Glomerular endothelial cell (primary cell): Measurements from ENCODE around the gene ARFIP1. TPM values are rescaled to one million over a fixed set of nuclear protein-coding genes. Genes with fewer than 3 reads are reported as not detected.

ENCODE experiments used
- DNase-seq: peaks from one replicate; pipeline ENCODE4 v3.0.0-alpha.2; 2011; ENCODE audit warnings: low read depth, low spot score; ENCODE audit errors: extremely low read depth
- total RNA-seq: library from RNA; depleted of rRNA; stranded (reverse); fragments of >200 nt; gene quantifications from 2 replicates; pipeline ENCODE4 v1.2.3, GENCODE V29; 2015

Gene ARFIP1
- total RNA-seq, 1 donor from 2014 or later: 24.4 TPM

DNA sequence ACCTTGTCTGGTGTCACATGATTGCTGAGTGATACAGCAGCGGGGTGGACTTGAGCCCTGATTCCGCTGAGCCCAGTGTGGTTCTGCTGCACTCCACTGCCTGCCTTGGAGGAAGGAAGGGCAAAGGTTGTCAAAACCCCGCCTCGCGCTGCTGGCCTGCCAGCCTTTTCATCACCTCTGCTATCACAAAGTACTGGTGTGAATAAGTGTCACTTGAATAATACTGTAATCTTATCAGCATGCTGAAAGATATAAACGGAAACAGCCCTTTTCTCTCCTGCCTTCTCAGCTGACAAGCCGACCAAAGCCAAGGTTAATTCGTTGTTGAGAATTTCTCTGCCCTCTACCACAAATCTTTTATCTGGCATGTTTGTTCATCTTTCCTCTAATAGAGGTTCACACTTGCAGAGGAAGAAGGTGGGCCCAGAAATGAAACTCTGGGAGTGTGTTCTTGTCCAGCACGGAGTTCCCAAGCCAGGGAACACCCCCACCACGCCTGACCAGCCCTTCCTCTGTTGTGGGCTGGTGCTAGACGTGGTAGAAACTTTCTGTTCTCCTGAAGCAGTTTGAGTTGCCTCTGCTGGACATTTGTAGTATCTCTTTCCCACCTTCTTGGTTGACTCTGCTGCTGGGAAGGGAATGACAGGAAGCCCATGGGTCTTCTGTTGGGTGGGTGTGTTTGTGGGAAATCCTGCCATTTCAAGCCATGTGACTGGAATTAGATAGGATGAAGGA lies 177.8 kb downstream of the ARFIP1 start:
- no peak for DNase-seq

DNA sequence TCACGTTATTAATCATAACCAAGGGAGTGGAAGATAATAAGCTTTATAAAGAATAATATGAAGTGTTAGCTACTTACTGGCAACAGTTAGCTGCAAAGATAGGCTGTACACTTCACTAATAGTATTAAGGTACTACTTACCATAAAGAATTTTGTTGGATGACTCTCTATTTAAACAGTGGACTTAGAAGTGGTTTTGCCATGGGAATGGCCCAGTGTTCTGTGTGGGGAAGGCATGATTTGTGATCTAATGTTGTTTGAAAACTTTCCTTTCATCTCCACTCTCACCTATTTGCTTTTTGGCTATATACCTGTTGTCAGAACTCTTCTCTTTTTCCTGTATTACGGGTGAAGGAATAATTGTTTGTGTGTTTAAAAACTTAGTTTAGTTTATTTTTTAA lies 179.3 kb downstream of the ARFIP1 start:
- no peak for DNase-seq

DNA sequence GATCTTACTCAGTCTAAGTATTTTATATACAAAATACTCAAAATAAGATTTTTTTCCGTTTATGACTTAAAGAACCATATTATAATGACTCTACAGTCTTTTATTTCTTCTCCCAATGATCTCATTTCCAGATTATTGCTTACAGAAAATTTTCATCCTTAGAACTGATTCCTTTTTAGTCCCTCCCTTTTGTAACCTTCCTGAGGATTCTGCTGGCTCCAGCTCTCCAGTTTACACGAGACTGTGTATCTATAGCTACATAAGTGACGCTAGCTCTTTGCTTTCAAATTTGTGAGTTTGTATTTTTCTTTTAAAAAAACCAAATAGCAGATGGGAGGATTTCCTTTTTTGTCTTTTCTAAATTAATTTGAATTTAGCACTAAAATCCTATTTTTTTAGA lies 180.3 kb downstream of the ARFIP1 start:
- no peak for DNase-seq

DNA sequence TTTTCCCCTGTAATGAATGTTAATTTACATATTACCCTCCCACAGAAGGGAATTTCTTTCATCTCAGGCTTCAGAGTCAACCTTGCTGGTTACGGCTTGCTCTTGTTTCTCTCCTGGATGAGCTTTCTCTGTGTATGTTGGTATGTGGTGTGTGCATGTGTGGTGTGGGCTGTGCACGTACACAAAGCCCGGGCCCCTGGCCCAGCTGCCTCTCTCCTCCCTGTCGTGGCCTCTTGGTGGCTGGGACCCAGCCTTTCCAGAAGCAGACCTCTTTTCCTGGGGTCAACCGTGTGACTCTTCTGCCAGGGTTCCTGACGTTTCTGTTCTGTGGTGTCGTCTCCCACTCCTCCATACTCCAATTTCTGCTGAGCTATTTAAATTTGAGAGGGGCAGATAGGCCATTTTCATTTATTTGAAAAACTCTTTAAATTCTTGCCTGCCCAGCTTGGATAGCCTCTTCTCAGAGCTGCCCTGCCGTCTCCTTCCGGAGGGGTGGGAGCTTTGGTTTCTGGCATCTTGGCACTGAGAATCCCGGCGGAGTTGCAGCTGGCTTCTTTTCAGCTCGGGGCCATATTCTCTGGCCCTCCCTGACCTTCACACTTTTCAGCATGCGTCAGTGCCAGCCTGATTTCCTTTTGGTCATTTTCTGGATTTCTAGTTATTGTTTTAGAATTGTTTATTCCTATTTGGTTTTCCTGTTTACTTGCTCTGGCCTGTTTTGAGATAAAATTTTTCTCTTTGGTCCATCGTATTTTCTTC lies 181.4 kb downstream of the ARFIP1 start:
- no peak for DNase-seq

DNA sequence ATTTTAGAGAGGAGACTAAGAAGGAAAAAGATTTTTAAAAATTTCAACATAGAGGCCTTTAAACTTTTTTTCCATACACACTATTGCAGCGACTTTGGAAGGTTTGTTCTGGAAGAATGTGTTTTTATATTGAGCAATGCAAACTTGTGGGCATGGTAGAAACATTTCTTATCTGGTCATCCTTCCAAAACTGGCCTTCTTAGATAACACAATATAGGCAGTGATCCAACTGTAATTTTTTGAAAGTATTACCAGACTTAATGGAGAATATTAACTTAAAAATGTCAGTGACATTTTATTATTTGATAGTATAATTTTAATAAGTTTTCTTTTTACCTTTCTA lies 182.0 kb downstream of the ARFIP1 start:
- DNase-seq: no peak

Other genes with a start within 250 kb of the ARFIP1 start
- 23.8 and 41.7 TPM in 2 replicates for gene FBXW7, start 243.9 kb upstream of the ARFIP1 start, total RNA-seq
- 6.7 and 8.6 TPM in 2 replicates for gene TMEM154, start 100.0 kb upstream of the ARFIP1 start, total RNA-seq
- 0.19 TPM in 1 of 2 replicates, not detected in the other for gene TIGD4, start 224 bp upstream of the ARFIP1 start, total RNA-seq
- 0.24 and 0.88 TPM in 2 replicates for gene FHDC1, start 156.4 kb downstream of the ARFIP1 start, total RNA-seq